GM03348 (cell line): Measurements from ENCODE around the gene PAXIP1.
"Not testable (repeated sequence)": the region's sequence is repeated elsewhere in the genome, so short reads cannot be mapped to it uniquely, and the experiment has no call there.

Experiments used
- DNase-seq: peaks from one replicate; pipeline ENCODE4 v3.0.0; 2012; ENCODE audit warnings: low spot score

Gene PAXIP1

DNA sequence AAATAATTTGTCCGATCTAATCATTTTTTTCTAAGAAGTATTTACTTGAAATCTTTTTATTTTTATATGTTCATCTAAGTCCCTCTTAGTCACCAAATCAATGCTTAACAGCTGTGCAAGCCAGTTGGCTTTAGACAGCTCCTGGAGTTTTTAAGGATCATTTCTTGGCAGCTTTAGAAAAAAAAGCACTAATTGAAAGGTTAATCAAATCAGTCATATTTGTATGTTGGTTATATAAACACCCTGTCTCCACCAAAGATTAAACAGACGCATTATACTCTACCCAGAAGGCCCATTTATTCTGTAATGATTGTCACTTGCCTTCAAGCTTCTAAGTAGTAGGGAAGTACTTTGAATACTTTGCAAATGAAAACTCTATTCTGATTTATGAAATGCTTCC is 60.2 kb downstream of the PAXIP1 start:
- DNase-seq = no peak

DNA sequence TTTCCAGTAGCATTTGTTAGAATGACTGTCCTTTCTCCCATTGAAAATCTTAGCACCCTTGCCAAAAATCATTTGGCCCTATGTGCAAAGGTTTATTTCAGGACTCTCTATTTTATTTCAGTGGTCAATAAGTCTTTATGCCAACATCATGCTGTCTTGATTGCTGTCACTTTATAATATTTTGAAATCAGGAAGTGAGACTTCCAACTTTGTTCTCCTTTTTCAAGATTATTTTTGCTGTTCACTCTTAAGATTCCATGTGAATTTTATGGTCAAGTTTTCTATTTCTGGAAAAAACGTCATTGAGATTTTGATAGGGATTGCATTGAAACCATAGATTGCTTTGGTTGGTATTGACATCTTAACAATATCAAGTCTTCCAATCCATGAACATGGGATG is 65.1 kb downstream of the PAXIP1 start:
- DNase-seq = no peak

GRCh38 chr7:154934353-154934952 is 68.5 kb downstream of the PAXIP1 start:
- not testable (repeated sequence) for DNase-seq

DNA sequence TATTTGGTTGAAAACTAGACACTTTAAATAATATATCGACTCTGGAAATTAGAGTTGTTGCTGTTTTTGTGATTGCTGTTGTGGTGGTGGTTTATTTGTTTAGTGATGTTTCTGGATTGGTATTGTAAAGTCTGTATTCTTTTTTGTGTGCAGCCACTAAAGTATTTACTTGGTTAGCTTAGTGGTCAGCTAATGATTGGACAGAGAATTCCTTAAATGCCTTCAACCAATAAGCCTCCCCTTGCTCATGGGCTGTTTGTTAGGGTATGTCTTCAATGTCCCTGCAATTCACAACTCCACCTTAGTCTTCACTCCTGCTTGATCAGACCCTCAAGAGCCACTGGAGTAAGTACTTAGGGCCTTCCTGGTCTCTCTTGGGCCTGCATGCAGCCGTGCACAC is 71.0 kb downstream of the PAXIP1 start:
- no peak for DNase-seq

DNA sequence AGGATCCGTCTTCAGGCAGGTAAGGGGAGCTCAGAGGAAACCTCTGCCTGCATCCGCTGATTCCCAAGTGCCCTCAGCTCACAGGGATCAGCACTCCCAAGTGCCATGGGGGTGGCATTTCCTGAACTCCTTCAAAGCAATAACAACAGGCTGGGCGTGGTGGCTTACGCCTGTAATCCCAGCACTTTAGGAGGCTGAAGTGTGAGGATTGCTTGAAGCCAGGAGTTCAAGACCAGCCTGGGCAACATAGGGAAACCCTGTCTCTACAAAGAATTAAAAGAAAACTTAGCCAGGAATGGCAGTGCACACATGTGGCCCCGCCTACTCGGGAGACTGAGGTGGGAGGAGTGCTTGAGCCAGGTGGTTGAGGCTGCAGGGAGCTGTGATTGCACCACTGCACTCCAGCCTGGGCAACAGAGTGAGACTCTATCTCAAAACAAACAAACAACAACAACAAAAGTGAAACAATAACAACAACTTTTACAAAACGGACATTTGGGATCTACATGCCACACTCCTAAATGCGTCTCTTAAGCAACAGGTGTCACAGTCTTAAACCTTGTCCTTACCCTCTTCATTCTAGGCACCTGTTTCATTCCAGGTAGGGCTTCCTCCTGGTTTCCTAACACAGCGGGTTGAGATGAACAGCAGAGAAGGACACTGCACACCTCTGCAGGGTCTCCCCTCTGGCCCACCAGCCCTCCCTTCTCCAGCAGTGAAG is 73.8 kb downstream of the PAXIP1 start:
- DNase-seq = no peak

- peak; percentile 91 for DNase-seq
These were observed 74.6 kb downstream of the PAXIP1 start for GRCh38 chr7:154928136-154929005.

DNA sequence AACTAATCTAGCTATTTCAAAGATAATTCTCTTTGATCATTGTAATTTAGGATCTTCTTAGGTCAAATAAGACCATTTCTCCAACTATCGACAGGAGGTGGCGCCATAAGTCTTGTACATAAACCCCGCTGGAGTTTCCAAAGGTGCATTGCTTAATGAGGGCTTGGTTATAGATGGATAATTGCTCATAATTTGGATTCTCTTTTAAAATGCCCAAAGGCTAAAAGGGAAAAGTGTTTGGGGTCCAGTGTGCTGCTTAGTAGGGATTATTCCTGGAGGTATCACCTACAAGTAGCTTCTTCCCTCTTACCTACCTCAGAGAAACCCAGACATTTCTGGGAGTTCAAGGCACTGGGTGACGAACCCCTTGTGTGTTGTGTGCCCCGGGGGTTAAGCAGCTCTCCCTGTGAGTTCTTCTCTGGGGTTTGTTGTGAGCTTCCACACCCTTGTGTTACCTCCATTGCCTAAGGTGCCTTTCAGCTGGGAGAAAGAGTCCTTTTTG is 75.2 kb downstream of the PAXIP1 start:
- DNase-seq = peak; percentile 70

- not testable (repeated sequence) for DNase-seq
These were observed 80.5 kb downstream of the PAXIP1 start for GRCh38 chr7:154922472-154922871.

DNA sequence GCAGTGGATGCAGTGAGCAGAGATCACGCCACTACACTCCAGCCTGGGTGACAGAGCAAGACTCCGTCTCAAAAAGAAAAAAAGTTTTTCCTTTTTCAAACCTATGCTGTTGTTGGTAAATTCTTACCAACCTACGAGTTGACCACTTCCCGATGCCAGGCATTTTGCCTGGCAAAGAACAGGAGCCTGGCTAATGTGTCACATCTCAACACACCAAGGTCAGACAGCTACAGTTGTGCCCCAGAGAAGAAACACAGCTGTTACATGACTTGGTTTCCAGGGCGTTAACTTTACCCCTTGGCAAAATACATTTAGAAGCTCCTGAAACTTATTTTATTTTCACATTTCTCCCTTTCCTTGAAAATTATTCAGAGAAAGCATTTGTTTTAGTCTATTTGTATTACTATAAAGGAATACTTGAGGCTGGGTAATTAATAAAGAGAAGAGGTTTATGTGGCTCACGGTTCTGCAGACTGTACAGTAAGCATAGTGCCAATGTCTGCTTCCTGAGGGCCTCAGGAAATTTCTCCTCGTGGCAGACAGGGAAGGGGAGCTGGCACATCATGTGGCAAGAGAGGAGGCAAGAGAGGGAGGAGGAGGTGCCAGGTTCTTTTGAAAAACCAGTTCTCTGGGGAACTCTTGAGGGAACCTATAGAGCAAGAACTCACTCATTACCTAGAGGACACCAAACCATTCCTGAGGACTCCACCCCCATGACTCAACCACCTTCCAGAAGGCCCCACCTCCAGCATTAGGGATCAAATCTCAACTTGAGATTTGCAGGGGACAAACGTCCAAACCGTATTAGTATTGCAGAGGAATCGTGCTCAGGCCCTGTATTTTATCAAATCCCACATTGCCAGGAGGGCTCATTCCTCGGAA is 83.3 kb downstream of the PAXIP1 start:
- DNase-seq = no peak

DNA sequence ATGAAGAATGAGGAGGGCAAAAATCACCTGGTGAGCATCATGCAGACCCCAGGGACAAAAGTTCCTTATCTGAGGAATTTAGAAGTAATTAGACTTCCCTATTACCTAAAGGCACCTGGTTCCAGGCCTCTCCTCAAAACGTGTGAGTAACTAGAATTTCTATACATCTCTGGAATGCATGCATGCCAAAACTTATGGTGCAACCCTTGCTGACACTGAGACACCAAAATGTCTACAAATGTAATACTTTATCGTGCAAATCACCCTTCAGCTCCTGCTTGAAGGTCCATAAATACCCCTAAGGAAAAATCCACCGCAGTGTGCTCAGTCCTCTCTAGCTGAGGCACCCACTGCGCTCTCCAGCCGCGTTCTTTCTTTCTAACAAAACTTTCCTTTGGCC is 84.2 kb downstream of the PAXIP1 start:
- DNase-seq = no peak

GRCh38 chr7:154918266-154918665 is 84.7 kb downstream of the PAXIP1 start:
- DNase-seq = no peak

- no peak for DNase-seq
These were observed 85.1 kb downstream of the PAXIP1 start for GRCh38 chr7:154917808-154918160.

GRCh38 chr7:154916856-154917807 is 85.8 kb downstream of the PAXIP1 start:
- no peak for DNase-seq

- no peak for DNase-seq
These were observed 86.5 kb downstream of the PAXIP1 start for GRCh38 chr7:154916381-154916780.

DNA sequence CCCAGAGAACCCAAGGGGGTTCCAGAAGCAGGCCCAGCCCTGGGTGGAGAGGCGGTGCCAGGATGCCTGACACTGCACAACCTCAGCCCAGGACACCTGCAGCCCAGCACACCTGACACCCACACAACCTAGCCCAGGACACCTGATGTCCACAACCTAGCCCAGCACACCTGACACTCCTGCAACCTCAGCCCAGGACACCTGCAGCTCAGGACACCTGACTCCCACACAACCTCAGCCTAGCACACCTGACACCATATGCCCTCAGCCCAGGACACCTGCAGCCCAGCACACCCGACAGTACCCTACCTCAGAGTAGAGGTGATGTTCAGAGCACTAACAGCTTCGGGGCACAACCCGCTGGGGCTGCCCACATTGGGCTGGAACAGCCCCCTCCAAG is 87.3 kb downstream of the PAXIP1 start:
- DNase-seq = no peak

GRCh38 chr7:154914996-154915380 is 87.9 kb downstream of the PAXIP1 start:
- DNase-seq = no peak

DNA sequence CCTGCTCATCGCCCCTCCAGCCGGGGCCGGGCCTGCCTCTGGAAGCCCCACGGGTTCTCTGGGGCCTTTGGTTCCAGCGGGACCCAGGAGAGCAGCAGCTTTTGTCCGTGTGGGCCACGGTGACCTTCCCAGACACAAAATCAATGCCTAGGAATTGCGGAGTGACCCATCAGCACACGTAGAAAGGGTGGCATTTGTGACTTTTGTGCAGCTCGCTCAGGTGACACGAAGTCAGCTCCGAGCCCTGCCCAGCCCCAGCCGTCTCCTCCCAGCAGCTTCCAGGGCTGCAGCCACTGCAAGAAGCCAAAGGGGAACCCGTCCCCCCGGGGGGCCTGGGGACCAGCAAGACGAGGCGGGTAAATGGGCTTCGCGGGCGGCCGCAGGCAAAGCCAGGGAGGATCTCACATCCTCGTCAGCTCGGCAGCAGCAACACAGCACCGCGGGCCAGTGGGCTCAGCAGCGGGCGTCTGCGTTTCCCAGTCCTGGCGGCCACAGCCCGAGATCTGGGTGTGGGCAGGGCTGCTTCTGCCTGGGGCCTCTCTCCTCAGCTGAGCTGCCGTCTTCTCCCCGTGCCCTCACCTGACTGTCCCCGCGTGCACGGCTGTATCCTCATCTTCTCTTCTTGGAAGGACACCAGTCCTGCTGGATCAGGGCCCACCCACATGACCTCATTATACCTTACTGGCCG is 88.5 kb downstream of the PAXIP1 start:
- no peak for DNase-seq

DNA sequence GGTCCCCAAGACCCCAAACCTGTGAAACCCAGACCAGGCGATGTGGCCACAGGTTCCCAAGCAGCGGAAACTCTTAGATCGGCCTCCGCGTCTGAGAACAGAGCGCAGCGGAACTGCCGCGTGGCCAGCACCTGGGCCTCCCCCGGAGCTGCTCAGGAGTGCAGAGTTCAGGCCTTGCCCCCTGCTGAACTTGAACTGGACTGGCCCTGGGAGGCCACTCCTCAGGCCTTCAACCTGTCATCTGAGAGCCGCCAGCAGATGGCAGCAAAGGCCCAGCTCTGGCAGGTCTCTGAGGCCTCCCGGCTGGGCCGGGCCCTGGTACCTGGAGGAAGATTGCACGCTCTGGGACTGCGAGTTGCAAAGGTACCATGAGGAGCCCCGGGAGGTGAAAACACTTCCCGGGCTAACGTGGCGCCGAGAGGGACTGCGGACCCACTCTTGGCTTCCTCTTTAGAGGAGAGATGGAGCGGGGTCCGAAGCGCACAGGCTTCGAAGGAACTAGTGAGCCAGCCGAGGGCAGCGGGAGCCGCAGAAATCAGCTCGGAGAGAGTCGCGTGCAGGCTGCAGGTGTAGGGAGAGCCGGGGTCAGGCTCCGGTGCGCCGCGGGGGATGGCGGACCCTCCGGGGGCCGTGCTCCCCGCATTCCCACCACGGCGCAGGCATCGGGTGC is 89.2 kb downstream of the PAXIP1 start:
- peak; percentile 93 for DNase-seq

DNA sequence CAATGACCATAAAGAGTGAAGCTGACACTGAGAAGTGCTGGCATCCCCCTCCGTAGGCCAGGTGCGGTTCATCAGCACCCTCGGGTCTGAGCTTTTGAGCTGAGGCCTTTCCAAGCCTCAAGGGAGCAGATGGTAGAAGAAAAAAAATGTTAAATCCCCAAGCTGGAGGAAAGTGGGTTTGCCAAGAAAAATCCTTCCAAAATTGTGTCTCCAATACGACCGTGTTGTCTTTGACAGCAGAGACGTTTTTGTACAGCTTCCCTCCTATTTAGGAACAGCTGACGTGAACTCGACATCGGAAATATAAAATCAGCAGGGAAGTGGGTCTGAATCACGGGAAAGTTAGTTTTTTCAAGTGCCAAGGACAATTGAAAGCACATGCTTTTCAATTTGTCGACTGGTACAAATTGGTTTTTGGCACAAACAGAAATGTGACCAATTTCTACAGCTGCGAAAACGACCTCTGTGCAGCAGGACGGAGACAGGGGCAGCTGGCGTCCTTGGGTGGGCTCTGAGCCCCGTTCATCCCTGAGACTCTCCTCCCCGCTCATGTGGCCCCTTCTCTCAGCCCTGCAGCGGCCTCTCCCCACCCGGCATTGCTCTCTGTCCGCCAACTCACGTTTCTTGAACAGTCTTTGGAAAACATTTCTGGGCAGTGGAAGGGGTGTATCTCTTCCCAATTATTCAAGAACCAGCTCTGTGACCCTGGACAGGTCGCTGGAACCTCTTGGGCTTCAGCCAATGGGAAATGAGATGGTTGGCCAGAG is 89.9 kb downstream of the PAXIP1 start:
- DNase-seq = no peak
